Activated CD8-positive, alpha-beta memory T cell treated with anti-CD3 and anti-CD28 coated beads, Interleukin-2, amount 50 U/mL, for 48 hours (primary cell): Measurements from ENCODE around the gene MDM4.
"Not testable (repeated sequence)": the region's sequence is repeated elsewhere in the genome, so short reads cannot be mapped to it uniquely, and the experiment has no call there.

ENCODE experiments used
- DNase-seq: peaks from one replicate; pipeline ENCODE4 v3.0.0-alpha.2; 2020

Gene MDM4

GRCh38 chr1:204563780-204564179 is 47.6 kb downstream of the MDM4 start:
- no peak for DNase-seq

DNA sequence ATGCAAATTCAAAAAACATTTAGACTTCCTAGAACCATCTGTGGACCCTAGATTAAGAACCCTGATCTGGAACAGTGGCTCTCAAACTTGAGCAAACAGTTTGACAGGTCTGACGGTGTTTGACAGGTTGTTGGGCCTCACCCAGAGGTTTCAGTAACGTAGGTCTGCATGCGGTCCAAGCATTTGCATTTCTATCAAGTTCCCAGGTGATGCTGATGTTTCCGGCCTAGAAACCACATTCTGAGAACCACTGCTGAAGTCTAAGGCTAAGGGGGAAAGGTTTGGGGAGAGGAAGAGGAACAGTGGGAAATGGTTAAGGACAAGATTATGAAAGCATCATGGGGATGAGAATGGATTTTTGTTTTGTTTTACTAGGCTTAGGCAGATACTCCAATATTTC is 48.6 kb downstream of the MDM4 start:
- no peak for DNase-seq

GRCh38 chr1:204565617-204566582 is 49.7 kb downstream of the MDM4 start:
- no peak for DNase-seq

DNA sequence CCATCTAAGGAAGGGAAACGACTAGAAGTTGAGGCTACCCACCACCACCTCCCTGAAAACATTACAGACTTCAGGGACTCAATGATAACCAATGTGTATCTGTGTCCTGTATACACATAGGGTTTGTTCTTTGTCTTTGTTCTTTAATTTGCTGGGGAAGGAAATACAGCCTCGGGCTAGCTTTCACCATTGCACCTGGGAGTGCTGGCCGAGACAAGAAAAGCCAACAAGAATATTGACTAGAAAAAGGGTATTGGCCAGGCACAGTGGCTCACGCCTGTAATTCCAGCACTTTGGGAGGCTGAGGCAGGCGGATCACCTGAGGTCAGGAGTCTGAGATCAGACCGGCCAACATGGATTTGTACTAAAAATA is 50.4 kb downstream of the MDM4 start:
- no peak for DNase-seq

- no peak for DNase-seq
These were observed 50.9 kb downstream of the MDM4 start for GRCh38 chr1:204567071-204567470.

DNA sequence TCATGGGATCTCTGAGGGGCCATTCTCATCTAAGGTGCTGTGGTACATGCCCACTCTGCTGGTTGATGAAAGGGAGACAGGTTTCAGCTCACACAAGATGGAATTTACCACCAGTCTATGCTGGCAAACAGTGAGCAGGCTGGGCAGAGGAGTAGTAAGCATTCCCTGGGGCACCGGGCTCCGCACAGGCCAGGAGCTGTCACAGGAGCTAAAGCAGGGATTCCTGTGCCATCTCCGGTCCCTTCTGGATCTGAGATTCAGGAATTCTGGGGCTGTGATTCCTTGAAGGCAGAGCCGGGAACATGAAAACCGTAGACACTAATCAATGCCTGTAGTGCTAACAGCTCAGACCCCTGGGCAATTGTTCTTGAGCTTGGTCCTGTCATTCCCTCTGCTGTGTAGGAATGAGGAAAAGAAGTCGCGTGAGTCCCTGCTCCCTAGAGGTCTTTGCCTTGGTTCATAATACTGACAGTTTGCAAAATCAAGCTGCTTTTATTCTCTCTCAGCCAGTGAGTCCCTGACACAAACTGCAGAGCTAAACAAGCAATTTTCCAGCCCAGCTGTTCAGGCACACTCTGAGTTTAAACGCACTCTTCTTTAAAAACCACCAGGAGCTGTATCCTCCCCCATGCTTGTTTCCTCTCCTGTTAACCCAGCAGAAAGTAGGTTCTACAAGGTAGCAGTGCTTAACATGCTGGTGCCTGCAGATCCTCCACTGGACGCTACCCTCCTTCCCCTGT is 52.5 kb downstream of the MDM4 start:
- no peak for DNase-seq

DNA sequence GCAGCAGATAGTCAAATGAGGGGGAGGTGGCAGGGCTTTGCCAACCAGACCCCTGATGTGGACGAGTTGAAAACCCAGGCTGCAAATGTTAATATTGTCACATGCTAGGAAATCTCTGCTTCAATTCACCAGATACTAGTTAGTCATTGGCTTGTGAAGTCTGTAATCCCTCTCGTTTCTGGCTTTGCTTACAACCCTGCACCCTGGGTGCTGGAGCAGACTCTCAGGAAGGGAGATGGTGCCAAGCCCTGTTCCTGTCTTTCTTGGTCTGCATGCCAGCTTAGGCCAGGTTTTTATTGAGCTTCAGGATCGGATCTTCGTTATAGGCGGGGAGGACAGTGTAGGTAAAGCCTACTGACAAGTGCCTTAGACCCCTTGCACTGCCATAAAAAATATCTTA is 53.3 kb downstream of the MDM4 start:
- no peak for DNase-seq

- DNase-seq: not testable (repeated sequence)
These were observed 53.8 kb downstream of the MDM4 start for GRCh38 chr1:204570021-204570420.

DNA sequence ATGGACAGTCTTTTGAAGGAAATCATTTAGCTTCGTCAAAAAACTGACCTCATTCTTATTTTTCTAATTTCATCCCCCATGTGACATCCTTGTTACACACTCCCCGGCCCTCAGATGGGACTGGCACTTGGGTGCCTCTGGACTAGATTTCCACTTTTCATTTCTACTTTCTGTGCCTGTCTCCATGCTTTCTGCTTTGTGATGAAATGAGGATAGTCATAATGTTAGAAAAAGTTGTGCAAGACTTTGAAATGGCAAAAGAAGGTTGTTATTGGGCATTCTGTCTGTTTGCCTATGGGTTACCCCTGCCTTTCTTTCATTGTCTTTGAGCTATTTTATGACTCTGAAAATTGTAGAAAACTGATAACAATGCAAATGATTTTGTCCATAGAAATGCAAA is 54.9 kb downstream of the MDM4 start:
- DNase-seq: no peak

DNA sequence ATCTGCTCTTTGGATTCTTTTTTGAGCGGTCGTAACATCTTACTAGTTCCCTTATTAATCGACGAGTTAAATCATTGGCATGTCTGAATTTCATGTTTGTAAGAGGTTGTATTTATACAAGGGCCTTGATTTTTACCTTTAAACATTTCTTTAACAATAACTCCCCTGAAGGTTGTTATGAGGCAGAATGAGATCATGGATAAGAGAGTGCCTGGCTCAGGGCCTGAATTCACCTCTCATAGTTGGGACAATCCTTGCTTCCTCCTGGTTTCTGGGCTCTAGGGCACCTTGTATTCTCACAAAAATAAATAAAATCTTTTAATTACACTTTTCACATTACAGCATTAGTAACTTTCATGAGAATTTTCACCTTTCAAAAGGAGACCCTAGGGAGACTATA is 55.4 kb downstream of the MDM4 start:
- no peak for DNase-seq

GRCh38 chr1:204572923-204573922 is 57.0 kb downstream of the MDM4 start:
- DNase-seq: no peak

DNA sequence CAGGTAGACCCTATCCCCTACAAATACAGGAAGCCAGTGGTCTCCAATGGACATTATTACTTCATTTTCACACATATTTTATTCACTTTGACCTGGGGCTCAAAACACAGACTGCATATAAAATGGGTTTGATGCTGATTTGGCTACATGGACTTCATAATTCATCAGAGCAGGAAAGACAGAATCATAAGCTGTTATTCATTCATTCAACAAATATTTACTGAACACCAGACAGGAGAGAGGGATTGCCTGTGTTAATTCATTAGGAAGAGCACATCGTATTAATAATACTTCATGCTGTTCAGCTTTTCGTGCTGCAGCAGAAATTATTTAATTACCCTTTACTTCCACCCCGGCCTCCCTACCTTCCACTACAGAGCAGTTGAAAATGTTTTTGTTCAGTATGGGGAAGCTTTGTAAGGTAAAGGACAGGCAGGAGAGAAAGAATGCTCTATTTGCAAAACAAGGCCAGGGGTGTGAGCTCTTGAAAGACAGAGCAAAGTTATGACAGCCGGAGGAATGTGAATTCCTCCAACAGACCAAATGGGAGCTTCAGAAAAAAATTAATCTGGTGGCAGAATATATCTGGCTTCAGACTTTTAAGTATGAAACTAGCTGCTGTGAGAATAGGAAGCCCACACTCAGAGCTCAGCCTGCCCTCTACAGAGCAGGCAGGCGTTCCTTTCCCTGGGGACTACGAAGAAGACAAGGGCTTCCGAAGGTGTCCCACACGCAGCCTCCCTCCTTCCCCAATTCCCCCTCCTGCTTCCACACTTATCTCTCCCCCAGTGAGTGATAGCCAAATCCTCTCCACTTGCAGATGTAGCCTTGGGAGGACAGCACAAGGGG is 58.0 kb downstream of the MDM4 start:
- no peak for DNase-seq

- DNase-seq: no peak
These were observed 58.6 kb downstream of the MDM4 start for GRCh38 chr1:204574865-204575163.

GRCh38 chr1:204575221-204576190 is 59.3 kb downstream of the MDM4 start:
- DNase-seq: no peak

DNA sequence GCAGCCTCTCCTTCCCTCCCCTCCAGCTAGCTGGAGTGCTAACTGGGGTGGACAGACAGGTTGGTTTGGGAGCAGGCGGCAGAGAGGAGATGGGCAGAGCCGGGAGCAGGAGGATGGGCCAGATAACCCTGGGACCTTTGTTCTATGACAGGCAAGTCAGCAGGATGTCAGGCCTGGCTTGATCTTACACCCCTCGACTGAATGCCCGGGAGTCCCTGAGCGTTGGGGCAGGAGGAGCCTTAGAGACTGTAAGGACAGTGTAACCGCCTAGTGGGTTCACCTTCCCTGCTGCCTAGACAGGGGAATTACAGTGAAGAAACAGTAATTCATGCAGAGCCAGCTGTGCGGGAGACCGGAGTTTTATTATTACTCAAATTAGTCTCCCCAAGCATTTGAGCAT is 60.2 kb downstream of the MDM4 start:
- no peak for DNase-seq

DNA sequence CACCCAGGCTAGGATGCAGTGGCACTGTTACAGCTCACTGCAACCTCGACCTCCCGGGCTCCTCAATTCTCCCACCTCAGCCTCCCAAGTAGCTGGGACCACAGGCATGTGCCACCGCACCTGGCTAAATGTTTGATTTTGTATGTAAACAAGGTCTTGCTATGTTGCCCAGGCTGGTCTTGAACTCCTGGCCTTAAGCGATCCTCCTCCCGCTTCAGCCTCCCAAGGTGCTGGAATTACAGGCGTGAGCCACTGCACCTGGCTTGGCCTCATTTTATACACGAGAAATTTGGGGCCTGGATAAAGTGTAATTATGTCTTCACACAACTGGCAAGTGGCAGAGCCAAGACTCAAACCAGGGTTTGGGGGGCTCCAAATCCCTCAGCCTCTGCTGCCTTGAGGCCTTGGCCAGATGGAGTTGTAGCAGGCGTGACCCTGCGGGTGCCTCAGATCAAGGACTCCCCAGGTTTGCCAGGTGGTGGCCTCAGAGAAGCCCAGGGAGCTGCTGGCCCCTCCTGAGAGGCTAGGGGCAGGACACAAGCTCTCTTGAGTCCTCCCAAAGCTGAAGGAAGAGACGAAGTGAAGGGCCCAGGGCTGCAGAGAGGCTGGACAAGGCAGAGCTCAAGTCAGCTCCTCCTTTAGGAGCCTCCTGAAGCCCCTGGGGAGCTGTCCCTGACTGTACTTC is 61.7 kb downstream of the MDM4 start:
- no peak for DNase-seq

GRCh38 chr1:204578867-204579664 is 62.9 kb downstream of the MDM4 start:
- no peak for DNase-seq

GRCh38 chr1:204579681-204580080 is 63.5 kb downstream of the MDM4 start:
- no peak for DNase-seq

DNA sequence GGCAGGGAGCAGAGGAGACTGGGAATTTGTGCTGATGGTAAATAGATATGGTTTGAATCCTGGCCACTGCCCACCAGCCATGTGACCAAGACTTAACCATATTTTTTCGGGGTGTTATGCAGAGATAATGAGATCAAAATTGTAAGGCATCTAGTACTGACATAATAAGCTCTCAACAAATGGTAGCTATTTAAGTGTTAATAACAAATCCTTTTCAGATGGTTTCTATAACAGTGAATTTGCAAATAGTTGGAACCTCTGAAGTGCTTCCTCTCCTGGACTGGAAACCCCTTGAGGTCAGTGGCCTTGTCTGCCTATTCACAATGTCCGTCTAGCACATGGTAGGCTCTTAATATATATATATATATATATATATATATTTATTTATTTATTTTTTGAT is 64.7 kb downstream of the MDM4 start:
- no peak for DNase-seq
